ENCODE measurements around the gene MCTP2. TPM values are rescaled to one million over a fixed set of nuclear protein-coding genes. Genes with fewer than 3 reads are reported as not detected.

The MCTP2 gene
- total and polyA plus RNA-seq, 2 of the 8 experiments (the other 6 are each of a cell fraction or from before 2014, with no cell fraction given): 3.4 to 4.5 TPM

GRCh38 chr15:94526071-94526689 is 294.8 kb downstream of the MCTP2 start (continued):
- TF ChIP-seq CHD7 (IDR thresholded peaks at IDR 0.05; ENCODE audit: insufficient replicate concordance, low read length): no peak
